B cell (primary cell): ENCODE results near the gene SEC14L5. TPM values are rescaled to one million over a fixed set of nuclear protein-coding genes. Genes with fewer than 3 reads are reported as not detected.

Experiments
- ATAC-seq: fragments of 200-7000 bp; cut with Tn5 transposase; one replicate; pipeline ENCODE4 v1.10.0; 2021; ENCODE audit warnings: low read depth, mild to moderate bottlenecking, moderate number of reproducible peaks, moderate library complexity
- CTCF ChIA-PET: fragments of 350-600 bp; sonication (Branson Sonifier 250); formaldehyde crosslinking; loops from one replicate; lab custom pipeline; 2021; ENCODE audit warnings: antibody characterized with exemption, inconsistent platforms; lab: Charles Lee
- POLR2A ChIA-PET: fragments of 350-600 bp; sonication (Branson Sonifier 250); formaldehyde crosslinking; loops from one replicate; lab custom pipeline; 2021; ENCODE audit warnings: antibody characterized with exemption; lab: Charles Lee
- DNase-seq: peaks from one replicate; pipeline ENCODE4 v3.0.0; 2013
- H2AFZ ChIP-seq: 2 replicates; pipeline ENCODE4 v1.6.1; 2012; ENCODE audit warnings: mild to moderate bottlenecking, low read depth, low read length; ENCODE audit not compliant: insufficient read depth, poor library complexity, severe bottlenecking
- H3K27ac ChIP-seq, 2 donors: 1 replicate in 1 of 2; 2 replicates in 1 of 2; pipeline ENCODE4 v1.5.1; 2012 to 2013; ENCODE audit warnings: low read length in 2 of 2, mild to moderate bottlenecking in 2 of 2, moderate library complexity in 1 of 2
- H3K27me3 ChIP-seq, 4 experiments: fragments of 200-600 bp in 1 of 4; sonication (generic) in 1 of 4; replicated peaks in 1 of 4; 1 replicate in 2 of 4; 2 replicates in 2 of 4; pipeline versions ENCODE4 v1.6.1 to v1.7.0; 2013 to 2016; ENCODE audit warnings: low read length in 3 of 4, mild to moderate bottlenecking in 2 of 4, mixed read lengths in 1 of 4, moderate library complexity in 1 of 4; ENCODE audit not compliant: insufficient read depth in 4 of 4, control insufficient read depth in 3 of 4; ENCODE audit errors: control extremely low read depth in 1 of 4
- H3K36me3 ChIP-seq, 2 experiments: replicated peaks in 1 of 2; 1 replicate in 1 of 2; 2 replicates in 1 of 2; pipeline versions ENCODE4 v1.6.1 to v1.7.1; 2013; ENCODE audit warnings: low read length in 1 of 2; ENCODE audit not compliant: insufficient read depth in 2 of 2, control insufficient read depth in 1 of 2; ENCODE audit errors: control extremely low read depth in 1 of 2, extremely low read depth in 1 of 2
- H3K4me1 ChIP-seq, 2 donors: fragments of 200-600 bp in 1 of 2; sonication (generic) in 1 of 2; 1 replicate in 1 of 2; 2 replicates in 1 of 2; pipeline versions ENCODE4 v1.5.1 to v1.6.1; 2013 to 2017; ENCODE audit warnings: low read length in 2 of 2; ENCODE audit not compliant: control insufficient read depth in 2 of 2, insufficient read depth in 2 of 2
- H3K4me2 ChIP-seq: replicated peaks from 2 replicates; pipeline ENCODE3; 2012; ENCODE audit warnings: mild to moderate bottlenecking, low read depth, low read length; ENCODE audit not compliant: poor library complexity, severe bottlenecking
- H3K4me3 ChIP-seq, 5 experiments: fragments of 200-600 bp in 1 of 5; sonication (generic) in 1 of 5; 1 replicate in 3 of 5; 2 replicates in 2 of 5; pipeline versions ENCODE4 v1.5.1 to v1.7.0; 2011 to 2016; ENCODE audit warnings: low read length in 4 of 5, mild to moderate bottlenecking in 4 of 5, low read depth in 2 of 5, control low read depth in 1 of 5, moderate library complexity in 1 of 5; ENCODE audit not compliant: insufficient read depth in 1 of 5; ENCODE audit errors: control extremely low read depth in 1 of 5, extremely low read depth in 1 of 5
- H3K79me2 ChIP-seq: fragments of 200-600 bp; sonication (generic); one replicate; pipeline ENCODE4 v1.6.0; 2016; ENCODE audit warnings: low read length; ENCODE audit not compliant: control insufficient read depth, insufficient read depth
- H3K9ac ChIP-seq: fragments of 200-600 bp; sonication (generic); 2 replicates; pipeline ENCODE4 v1.6.1; 2017; ENCODE audit warnings: mild to moderate bottlenecking, low read length, moderate library complexity
- H3K9me3 ChIP-seq, 3 donors: one replicate each; pipeline versions ENCODE4 v1.6.1 to v1.7.1; 2013; ENCODE audit warnings: low read length in 2 of 3; ENCODE audit not compliant: control insufficient read depth in 2 of 3, insufficient read depth in 1 of 3; ENCODE audit errors: control extremely low read depth in 1 of 3
- H4K20me1 ChIP-seq: 2 replicates; pipeline ENCODE4 v1.6.0; 2012; ENCODE audit warnings: mild to moderate bottlenecking, low read length; ENCODE audit not compliant: insufficient read depth, control insufficient read depth, poor library complexity, severe bottlenecking
- H3K27ac Mint-ChIP-seq: one replicate; pipeline ENCODE4 v1.8.0; 2021; ENCODE audit warnings: mixed read lengths
- H3K27me3 Mint-ChIP-seq: one replicate; pipeline ENCODE4 v1.8.0; 2021; ENCODE audit warnings: mixed read lengths
- H3K4me1 Mint-ChIP-seq: one replicate; pipeline ENCODE4 v1.8.0; 2021; ENCODE audit warnings: mixed read lengths
- H3K4me3 Mint-ChIP-seq: one replicate; pipeline ENCODE4 v1.8.0; 2021; ENCODE audit warnings: mixed read lengths
- H3K9me3 Mint-ChIP-seq: one replicate; pipeline ENCODE4 v1.8.0; 2022; ENCODE audit warnings: mixed read lengths; ENCODE audit not compliant: insufficient read depth
- EZH2 ChIP-seq: IDR thresholded peaks from 2 replicates; pipeline ENCODE4 v1.6.1; 2012; ENCODE audit warnings: borderline replicate concordance, low read depth, mild to moderate bottlenecking, moderate library complexity, low read length; ENCODE audit not compliant: insufficient read depth, poor library complexity, severe bottlenecking
- WGBS: methylation state at CpG from one replicate; pipeline ENCODE4 v1.1.5; 2013; ENCODE audit warnings: missing lambda C conversion rate; ENCODE audit not compliant: insufficient coverage; 5-methylcytosine and 5-hydroxymethylcytosine counted together
- intact Hi-C: fragments of 100-400 bp; cut with micrococcal nuclease; formaldehyde crosslinking; loops from one replicate; pipeline ENCODE4 v1.10.0; 2022
- polyA plus RNA-seq: library from polyadenylated mRNA; depleted of rRNA; stranded (reverse); fragments of >200 nt; gene quantifications from 2 replicates; pipeline ENCODE4 v1.2.3, GENCODE V29; 2012
- total RNA-seq, 2 donors: library from RNA; stranded (reverse); fragments of 120-200 nt in 1 of 2; gene quantifications; 1 replicate in 1 of 2; 2 replicates in 1 of 2; pipeline versions ENCODE4 v1.2.3 to v1.2.4, GENCODE V29; 2013 to 2022
- TF ChIP-seq, protein P1 (sequence below): fragments of 200-600 bp; IDR thresholded peaks from one replicate; pipeline ENCODE4 v1.8.0; 2022; ENCODE audit warnings: antibody characterized with exemption, mild to moderate bottlenecking

The SEC14L5 gene
- total and polyA plus RNA-seq, 2 donors (not counting 1 experiment from before 2014, with no cell fraction given) = not detected

DNA sequence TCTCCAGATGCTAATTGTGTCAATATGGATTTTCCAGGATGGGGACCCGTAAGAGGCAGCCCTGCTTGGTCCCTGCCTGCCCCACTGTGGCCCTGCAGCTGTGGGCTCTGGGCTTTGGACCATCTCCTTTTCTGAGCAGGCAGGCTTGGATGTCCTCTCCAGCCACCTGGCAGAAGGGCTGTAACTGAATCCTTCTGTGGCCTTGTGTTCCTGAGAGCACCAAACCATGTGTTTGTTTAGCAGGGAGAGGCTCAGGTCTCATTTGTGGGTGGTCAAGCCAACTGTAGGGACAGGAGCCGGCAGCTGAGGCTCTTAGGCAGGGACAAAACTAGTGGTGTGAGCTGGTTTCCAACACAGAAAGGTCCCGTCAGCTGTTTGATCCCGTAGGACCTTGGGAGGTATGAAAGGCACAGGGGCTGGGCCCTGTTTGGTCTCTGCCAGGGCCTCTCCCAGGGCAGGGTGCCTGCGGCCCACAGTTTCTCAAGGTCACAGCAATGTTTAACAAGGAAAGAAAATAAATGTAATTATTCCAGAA lies 18.5 kb downstream of the SEC14L5 start:
- ChIA-PET CTCF (interaction anchor here (0.9 to 1.4 kb wide), 3 partner anchors 19 to 56 kb away, joined by 3 to 5 read pairs (median 4); partner anchors contain the start of gene SEC14L5), POLR2A (no interaction called here)
- Histone ChIP-seq H3K4me3 (no peak overlapping the region), H4K20me1 (no peaks in the 10 kb centered on the region), H2AFZ (no peak overlapping the region), H3K9me3 (peaks cover 0 to 26% (median 8%) of the 10 kb centered on the region in 3 donors), H3K27ac (no peak overlapping the region), H3K36me3 (no peaks in the 10 kb centered on the region), H3K4me1 (peaks cover 14 to 15% of the 10 kb centered on the region in 2 donors), H3K79me2 (no peaks in the 10 kb centered on the region), H3K9ac (no peak overlapping the region), H3K27me3 (peaks cover 0 to 12% (median under 1%) of the 10 kb centered on the region in 4 experiments), H3K4me2 (no peak overlapping the region)
- H3K27ac Mint-ChIP-seq = no peak overlapping the region
- H3K4me1 Mint-ChIP-seq = peaks cover 10% of the 10 kb centered on the region
- H3K27me3 Mint-ChIP-seq = peaks cover 19% of the 10 kb centered on the region
- DNase-seq (no peak), ATAC-seq (no peak)
- TF ChIP-seq, protein P1, sequence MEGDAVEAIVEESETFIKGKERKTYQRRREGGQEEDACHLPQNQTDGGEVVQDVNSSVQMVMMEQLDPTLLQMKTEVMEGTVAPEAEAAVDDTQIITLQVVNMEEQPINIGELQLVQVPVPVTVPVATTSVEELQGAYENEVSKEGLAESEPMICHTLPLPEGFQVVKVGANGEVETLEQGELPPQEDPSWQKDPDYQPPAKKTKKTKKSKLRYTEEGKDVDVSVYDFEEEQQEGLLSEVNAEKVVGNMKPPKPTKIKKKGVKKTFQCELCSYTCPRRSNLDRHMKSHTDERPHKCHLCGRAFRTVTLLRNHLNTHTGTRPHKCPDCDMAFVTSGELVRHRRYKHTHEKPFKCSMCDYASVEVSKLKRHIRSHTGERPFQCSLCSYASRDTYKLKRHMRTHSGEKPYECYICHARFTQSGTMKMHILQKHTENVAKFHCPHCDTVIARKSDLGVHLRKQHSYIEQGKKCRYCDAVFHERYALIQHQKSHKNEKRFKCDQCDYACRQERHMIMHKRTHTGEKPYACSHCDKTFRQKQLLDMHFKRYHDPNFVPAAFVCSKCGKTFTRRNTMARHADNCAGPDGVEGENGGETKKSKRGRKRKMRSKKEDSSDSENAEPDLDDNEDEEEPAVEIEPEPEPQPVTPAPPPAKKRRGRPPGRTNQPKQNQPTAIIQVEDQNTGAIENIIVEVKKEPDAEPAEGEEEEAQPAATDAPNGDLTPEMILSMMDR = no peak
- no peak for TF ChIP-seq EZH2
- 96% methylated on average over 4 of the region's 5 CpGs for WGBS
- intact Hi-C loops = no loop called here
- H3K9me3 Mint-ChIP-seq = no peaks in the 10 kb centered on the region
- H3K4me3 Mint-ChIP-seq = no peak overlapping the region

- CTCF ChIA-PET = no interaction called here
- intact Hi-C loops = no loop called here
- H3K4me1 ChIP-seq = peaks cover 14 to 15% of the 10 kb centered on the region in 2 donors
Measured at GRCh38 chr16:4979164-4979563, 21.0 kb downstream of the SEC14L5 start.

More at GRCh38 chr16:4979164-4979563, 21.0 kb downstream of the SEC14L5 start:
- DNase-seq (no peak), ATAC-seq (no peak)
- Histone ChIP-seq H3K9me3 (peaks cover 0 to 17% (median 8%) of the 10 kb centered on the region in 3 donors), H3K27me3 (peaks cover 0 to 14% (median 2%) of the 10 kb centered on the region in 4 experiments), H4K20me1 (no peaks in the 10 kb centered on the region), H3K4me2 (no peak overlapping the region), H3K79me2 (no peaks in the 10 kb centered on the region), H2AFZ (no peak overlapping the region), H3K9ac (no peak overlapping the region), H3K36me3 (no peaks in the 10 kb centered on the region), H3K4me3 (no peak overlapping the region), H3K27ac (no peak overlapping the region)
- no peak overlapping the region for H3K27ac Mint-ChIP-seq
- no peak overlapping the region for H3K4me3 Mint-ChIP-seq
- TF ChIP-seq, protein P1 = no peak
- TF ChIP-seq EZH2 = no peak
- WGBS = 84% methylated on average over 6 of the region's 7 CpGs
- no peaks in the 10 kb centered on the region for H3K9me3 Mint-ChIP-seq
- peaks cover 10% of the 10 kb centered on the region for H3K4me1 Mint-ChIP-seq
- peaks cover 17% of the 10 kb centered on the region for H3K27me3 Mint-ChIP-seq
- POLR2A ChIA-PET = no interaction called here
